Activated CD4-positive, alpha-beta T cell treated with anti-CD3 and anti-CD28 coated beads for 36 hours (primary cell): ENCODE data around the gene KCP. TPM values are rescaled to one million over a fixed set of nuclear protein-coding genes. Genes with fewer than 3 reads are reported as not detected.

ENCODE experiments used
- ATAC-seq: fragments of 200-7000 bp; cut with Tn5 transposase; one replicate; pipeline ENCODE4 v1.10.0; 2021; ENCODE audit warnings: mild to moderate bottlenecking, moderate library complexity
- CTCF ChIA-PET: fragments of 350-600 bp; sonication (Branson Sonifier 250); formaldehyde crosslinking; loops from one replicate; lab custom pipeline; 2021; ENCODE audit warnings: antibody characterized with exemption; lab: Charles Lee
- POLR2A ChIA-PET: fragments of 350-600 bp; sonication (Branson Sonifier 250); formaldehyde crosslinking; loops from one replicate; lab custom pipeline; 2021; ENCODE audit warnings: antibody characterized with exemption, inconsistent platforms; lab: Charles Lee
- DNase-seq: peaks from one replicate; pipeline ENCODE4 v3.0.0-alpha.2; 2020
- H3K27ac Mint-ChIP-seq: one replicate; pipeline ENCODE4 v1.8.0; 2021; ENCODE audit warnings: mixed read lengths
- H3K27me3 Mint-ChIP-seq: one replicate; pipeline ENCODE4 v1.8.0; 2021; ENCODE audit warnings: mixed read lengths
- H3K36me3 Mint-ChIP-seq: one replicate; pipeline ENCODE4 v1.8.0; 2021; ENCODE audit warnings: low read depth, mixed read lengths
- H3K4me1 Mint-ChIP-seq: one replicate; pipeline ENCODE4 v1.8.0; 2021; ENCODE audit warnings: mixed read lengths
- H3K4me3 Mint-ChIP-seq: one replicate; pipeline ENCODE4 v1.8.0; 2021; ENCODE audit warnings: mild to moderate bottlenecking, moderate library complexity, mixed read lengths
- H3K9me3 Mint-ChIP-seq: one replicate; pipeline ENCODE4 v1.8.0; 2021; ENCODE audit warnings: low read depth, mixed read lengths
- intact Hi-C, 2 experiments: fragments of 100-400 bp; cut with DNase I in 1 of 2; cut with micrococcal nuclease in 1 of 2; formaldehyde crosslinking; loops; one replicate each; pipeline versions ENCODE4 v1.14.2 to v1.15.1; 2022 to 2024; cut with DNase I, micrococcal nuclease
- total RNA-seq, 2 experiments: library from RNA; stranded (reverse); gene quantifications; one replicate each; pipeline ENCODE4 v1.2.3, GENCODE V29; 2021

The KCP gene
- total RNA-seq, 2 experiments from 2014 or later = not detected

- no peaks in the 10 kb centered on the region for H3K36me3 Mint-ChIP-seq
- intact Hi-C loops = no loop called here
- H3K27me3 Mint-ChIP-seq = no peaks in the 10 kb centered on the region
- ChIA-PET POLR2A (no interaction called here), CTCF (interaction anchor here (0.6 to 0.8 kb wide), 2 partner anchors 9 to 55 kb away, joined by 3 to 8 read pairs; no protein-coding TSS in a partner anchor)
- ATAC-seq (no peak), DNase-seq (no peak)
- no peak overlapping the region for H3K27ac Mint-ChIP-seq
- no peaks in the 10 kb centered on the region for H3K9me3 Mint-ChIP-seq
- H3K4me3 Mint-ChIP-seq = no peak overlapping the region
- H3K4me1 Mint-ChIP-seq = peaks cover 12% of the 10 kb centered on the region
These were observed 20.8 kb upstream of the KCP start for GRCh38 chr7:128931190-128931798.

- intact Hi-C loops = no loop called here
- no peak overlapping the region for H3K27ac Mint-ChIP-seq
- CTCF ChIA-PET = interaction anchor here (0.6 to 0.7 kb wide), 2 partner anchors 135 to 215 kb away, joined by 3 to 4 read pairs; no protein-coding TSS in a partner anchor
- ATAC-seq (no peak), DNase-seq (no peak)
- peaks cover 12% of the 10 kb centered on the region for H3K4me1 Mint-ChIP-seq
- peaks cover 2% of the 10 kb centered on the region for H3K27me3 Mint-ChIP-seq
- POLR2A ChIA-PET = no interaction called here
- H3K36me3 Mint-ChIP-seq = no peaks in the 10 kb centered on the region
- H3K9me3 Mint-ChIP-seq = no peaks in the 10 kb centered on the region
- H3K4me3 Mint-ChIP-seq = no peak overlapping the region
These were observed 18.6 kb upstream of the KCP start for GRCh38 chr7:128928882-128929788.

GRCh38 chr7:128928159-128928813 lies 17.8 kb upstream of the KCP start:
- Mint-ChIP-seq H3K4me1 (peaks cover 6% of the 10 kb centered on the region), H3K4me3 (no peak overlapping the region)
- CTCF ChIA-PET = interaction anchor here (0.6 kb wide), 1 partner anchor 282 kb away, joined by 3 read pairs; no protein-coding TSS in a partner anchor

GRCh38 chr7:128924707-128925588 lies 14.4 kb upstream of the KCP start:
- Mint-ChIP-seq H3K27me3 (peaks cover 4% of the 10 kb centered on the region), H3K27ac (no peak overlapping the region), H3K9me3 (no peaks in the 10 kb centered on the region), H3K4me1 (no peaks in the 10 kb centered on the region), H3K36me3 (no peaks in the 10 kb centered on the region), H3K4me3 (no peak overlapping the region)
- CTCF ChIA-PET = interaction anchor here (0.8 to 1.5 kb wide), 2 partner anchors 16 to 24 kb away, joined by 3 read pairs; no protein-coding TSS in a partner anchor
- POLR2A ChIA-PET = no interaction called here
- ATAC-seq (no peak), DNase-seq (no peak)
- intact Hi-C loops = no loop called here

More at GRCh38 chr7:128928159-128928813, 17.8 kb upstream of the KCP start:
- peaks cover 2% of the 10 kb centered on the region for H3K27me3 Mint-ChIP-seq
- DNase-seq = no peak
- H3K36me3 Mint-ChIP-seq = no peaks in the 10 kb centered on the region
- intact Hi-C loops = no loop called here
- POLR2A ChIA-PET = no interaction called here
- no peaks in the 10 kb centered on the region for H3K9me3 Mint-ChIP-seq
- ATAC-seq = no peak
- no peak overlapping the region for H3K27ac Mint-ChIP-seq

GRCh38 chr7:128923411-128923800 lies 12.9 kb upstream of the KCP start:
- Mint-ChIP-seq H3K27ac (no peak overlapping the region), H3K9me3 (no peaks in the 10 kb centered on the region), H3K4me1 (no peaks in the 10 kb centered on the region), H3K36me3 (no peaks in the 10 kb centered on the region), H3K27me3 (peaks cover 7% of the 10 kb centered on the region), H3K4me3 (no peak overlapping the region)
- ChIA-PET POLR2A (interaction anchor here (0.7 kb wide), 1 partner anchor 26 kb away, joined by 3 read pairs; no protein-coding TSS in a partner anchor), CTCF (no interaction called here)
- intact Hi-C loops = no loop called here
- ATAC-seq (no peak), DNase-seq (no peak)

- no peak for DNase-seq
- ChIA-PET POLR2A (interaction anchor here (0.8 kb wide), 1 partner anchor 11 kb away, joined by 3 read pairs; no protein-coding TSS in a partner anchor), CTCF (interaction anchor here (1.2 kb wide), 1 partner anchor 9 kb away, joined by 8 read pairs; no protein-coding TSS in a partner anchor)
- no peak for ATAC-seq
- Mint-ChIP-seq H3K27me3 (peaks cover 12% of the 10 kb centered on the region), H3K9me3 (no peaks in the 10 kb centered on the region), H3K4me1 (no peaks in the 10 kb centered on the region), H3K4me3 (no peak overlapping the region), H3K36me3 (no peaks in the 10 kb centered on the region), H3K27ac (no peak overlapping the region)
- intact Hi-C loops = no loop called here
These were observed 12.2 kb upstream of the KCP start for GRCh38 chr7:128922496-128923410.

GRCh38 chr7:128921866-128922440 lies 11.4 kb upstream of the KCP start:
- H3K4me1 Mint-ChIP-seq = no peaks in the 10 kb centered on the region
- H3K9me3 Mint-ChIP-seq = no peaks in the 10 kb centered on the region
- DNase-seq = no peak
- H3K27me3 Mint-ChIP-seq = peaks cover 13% of the 10 kb centered on the region
- H3K27ac Mint-ChIP-seq = no peak overlapping the region
- ChIA-PET POLR2A (interaction anchor here (0.8 kb wide), 1 partner anchor 10 kb away, joined by 3 read pairs; no protein-coding TSS in a partner anchor), CTCF (interaction anchor here (1.2 kb wide), 1 partner anchor 9 kb away, joined by 8 read pairs; no protein-coding TSS in a partner anchor)
- H3K36me3 Mint-ChIP-seq = no peaks in the 10 kb centered on the region
- ATAC-seq = no peak
- intact Hi-C loops = no loop called here
- no peak overlapping the region for H3K4me3 Mint-ChIP-seq

GRCh38 chr7:128920913-128921582 lies 10.5 kb upstream of the KCP start:
- no peaks in the 10 kb centered on the region for H3K36me3 Mint-ChIP-seq
- intact Hi-C loops = no loop called here

More at GRCh38 chr7:128920913-128921582, 10.5 kb upstream of the KCP start:
- Mint-ChIP-seq H3K9me3 (no peaks in the 10 kb centered on the region), H3K4me3 (no peak overlapping the region), H3K4me1 (no peaks in the 10 kb centered on the region), H3K27ac (no peak overlapping the region), H3K27me3 (peaks cover 15% of the 10 kb centered on the region)
- DNase-seq = no peak
- CTCF ChIA-PET = no interaction called here
- POLR2A ChIA-PET = no interaction called here
- ATAC-seq = no peak
